ENCODE measurements around the gene POC1B.
"Not testable (repeated sequence)": the region's sequence is repeated elsewhere in the genome, so short reads cannot be mapped to it uniquely, and the experiment has no call there.

The POC1B gene

DNA sequence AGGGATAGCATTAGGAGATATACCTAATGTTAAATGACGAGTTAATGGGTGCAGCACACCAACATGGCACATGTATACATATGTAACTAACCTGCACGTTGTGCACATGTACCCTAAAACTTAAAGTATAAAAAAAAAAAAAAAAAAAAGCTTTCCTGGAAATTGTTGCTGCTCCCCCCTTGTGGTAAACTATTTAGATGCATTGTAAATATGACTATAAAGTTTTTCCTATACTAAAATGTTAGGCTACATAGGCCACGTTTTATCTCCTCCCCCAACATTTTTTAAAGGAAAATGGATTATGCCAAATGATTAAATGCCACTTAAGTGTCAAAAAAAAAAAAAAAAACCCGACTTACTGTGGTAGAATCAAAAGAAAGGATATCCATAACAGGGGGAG is 66.6 kb downstream of the POC1B start:
- DNase-seq, result not testable (repeated sequence)

DNA sequence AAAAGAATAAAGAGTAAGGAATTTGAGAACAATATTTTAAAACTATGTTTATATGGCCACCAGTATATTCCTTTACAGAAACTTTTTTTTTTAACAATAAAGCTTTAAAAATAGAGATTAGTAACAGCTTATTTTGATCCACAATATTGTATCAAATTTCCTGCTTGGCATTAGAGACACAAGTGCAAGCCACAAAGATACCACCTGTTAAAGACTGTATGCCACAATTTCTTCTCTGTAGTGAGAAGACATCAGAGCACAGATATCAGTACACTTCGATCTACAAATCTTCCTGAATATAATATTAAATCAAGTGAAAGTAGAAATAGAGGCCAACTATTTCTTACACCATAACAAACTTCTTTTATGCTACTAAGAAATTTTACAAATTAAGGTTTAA is 69.3 kb downstream of the POC1B start:
- DNase-seq, result no peak

DNA sequence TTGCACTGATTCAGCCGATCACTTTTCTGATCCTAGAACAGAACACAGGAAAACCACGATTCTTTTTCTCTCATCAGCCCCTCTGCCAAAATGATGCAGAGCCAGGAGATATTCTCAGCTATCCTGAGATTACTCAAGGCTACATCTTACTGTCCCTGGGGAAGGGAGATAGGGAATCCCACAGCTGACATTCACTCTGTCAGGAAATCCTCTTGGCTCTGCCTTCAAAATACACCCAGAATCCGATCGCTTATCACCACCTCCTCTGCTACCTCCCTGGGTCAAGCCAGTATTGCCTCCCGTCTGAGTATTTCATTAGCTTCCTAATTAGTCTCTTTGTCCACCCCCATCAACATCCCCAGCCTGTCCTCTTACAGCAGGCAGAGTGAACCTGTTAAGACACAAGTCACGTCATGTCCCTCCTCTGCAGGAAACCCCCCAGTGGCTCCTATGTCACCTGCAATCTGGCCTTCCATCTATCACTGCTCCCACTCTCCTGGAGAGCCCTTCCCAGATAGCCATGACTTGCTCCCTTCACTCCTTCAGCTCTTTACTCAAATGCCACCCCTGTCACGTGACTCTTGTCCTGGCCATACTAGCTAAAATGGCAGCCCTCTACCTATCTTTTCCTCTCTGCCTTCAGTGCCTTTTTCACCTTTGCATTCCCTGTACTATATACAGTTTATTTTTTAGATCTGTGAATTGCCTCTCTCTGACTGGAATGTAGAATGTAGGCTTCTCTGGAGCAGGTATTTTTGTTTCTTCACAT is 71.6 kb downstream of the POC1B start:
- no peak for DNase-seq

DNA sequence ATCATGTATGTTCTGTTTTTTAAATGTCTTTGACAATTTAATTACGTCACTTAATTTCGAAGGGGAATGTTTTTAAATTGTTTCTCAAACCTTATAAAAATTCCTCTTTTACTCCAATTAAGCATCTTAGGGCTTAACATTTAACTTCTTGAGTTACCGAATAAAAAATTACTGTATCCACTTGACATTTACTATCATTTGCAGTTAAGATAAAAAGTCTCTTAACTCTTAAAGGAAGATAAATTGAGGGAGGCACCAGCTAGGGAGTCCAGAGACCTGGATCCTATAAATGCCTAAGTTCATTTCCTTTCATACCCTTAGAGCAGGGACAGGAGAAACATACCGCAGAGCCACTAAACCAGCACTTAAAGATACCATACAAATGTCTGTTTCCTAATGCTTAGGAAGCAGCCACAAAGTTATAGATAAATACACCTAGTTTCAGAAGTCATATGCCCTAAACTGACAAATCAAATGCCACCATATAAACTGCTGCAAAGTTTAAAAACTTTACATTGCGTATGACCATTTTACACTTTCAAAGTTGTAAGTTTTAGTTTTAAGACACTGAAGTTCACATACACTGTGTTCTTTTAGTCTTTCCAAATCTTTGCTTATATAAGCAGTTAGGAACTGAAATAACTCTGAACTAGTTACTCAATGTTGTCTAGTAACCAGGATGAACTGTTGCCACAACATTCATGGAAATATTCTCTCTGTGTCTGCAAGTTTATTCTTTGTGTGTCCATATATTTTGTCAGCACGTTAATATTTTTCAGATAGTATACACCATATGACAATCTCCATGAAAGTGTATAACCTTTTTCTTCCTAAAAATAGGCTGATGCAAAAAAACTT is 72.5 kb downstream of the POC1B start:
- no peak for DNase-seq

DNA sequence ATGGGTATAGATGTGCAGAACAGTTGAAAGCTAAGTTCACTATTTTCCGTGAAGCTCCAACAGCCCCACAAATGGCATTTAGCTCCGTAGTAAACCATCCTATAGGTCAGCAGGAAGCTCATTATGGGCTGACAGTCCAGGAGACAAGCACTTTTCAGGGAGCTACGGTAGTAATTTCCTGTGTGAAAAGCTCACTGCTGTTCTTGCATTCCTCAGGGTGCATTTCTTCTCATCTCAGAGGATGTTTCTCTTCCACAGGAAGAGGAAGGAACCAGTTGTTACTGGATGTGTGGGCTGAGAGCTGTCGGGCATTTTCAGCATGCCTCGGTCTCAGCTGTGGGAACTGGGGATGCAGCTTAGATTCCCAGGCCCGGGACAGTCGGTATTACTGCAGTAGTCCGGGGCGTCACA is 74.0 kb downstream of the POC1B start:
- DNase-seq, result no peak

DNA sequence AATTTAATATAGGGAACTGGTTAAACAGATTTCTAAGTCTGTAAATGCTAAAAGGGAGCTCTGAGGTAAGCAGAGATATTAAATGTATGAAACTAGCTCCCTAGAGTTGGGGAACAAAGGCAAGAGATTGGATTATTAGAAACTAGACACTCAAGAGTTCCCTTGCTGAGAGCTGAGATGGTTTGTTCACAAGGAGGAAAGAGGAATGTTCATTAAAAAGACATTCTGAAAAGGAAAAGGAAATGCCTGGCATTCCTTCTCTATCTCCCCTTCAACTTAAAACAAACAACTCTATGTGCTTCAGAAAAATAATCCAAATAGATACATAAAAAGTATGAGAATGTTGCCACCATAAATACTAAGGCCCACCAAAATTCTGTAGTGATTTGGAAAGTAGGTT is 74.9 kb downstream of the POC1B start:
- no peak for DNase-seq

DNA sequence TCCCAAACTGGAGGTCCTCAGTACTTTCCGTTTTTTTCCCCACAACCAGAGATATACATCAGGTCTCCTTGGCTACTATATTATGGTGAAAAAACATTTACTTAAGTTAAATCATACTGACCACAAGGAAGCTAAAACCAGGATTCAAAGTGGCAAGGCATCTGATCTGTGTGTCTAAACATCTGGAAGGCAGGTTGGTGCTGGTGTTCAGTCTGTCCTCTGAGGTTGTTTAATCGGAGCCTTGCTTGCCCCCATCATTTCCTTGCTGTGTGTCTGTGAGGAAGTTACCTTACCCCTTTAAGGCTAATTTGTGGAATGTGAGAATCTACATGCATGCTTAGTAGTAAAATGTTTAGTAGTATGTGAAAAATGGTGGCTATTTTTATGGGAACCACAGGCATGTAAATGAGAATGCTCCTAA is 76.9 kb downstream of the POC1B start:
- no peak for DNase-seq

DNA sequence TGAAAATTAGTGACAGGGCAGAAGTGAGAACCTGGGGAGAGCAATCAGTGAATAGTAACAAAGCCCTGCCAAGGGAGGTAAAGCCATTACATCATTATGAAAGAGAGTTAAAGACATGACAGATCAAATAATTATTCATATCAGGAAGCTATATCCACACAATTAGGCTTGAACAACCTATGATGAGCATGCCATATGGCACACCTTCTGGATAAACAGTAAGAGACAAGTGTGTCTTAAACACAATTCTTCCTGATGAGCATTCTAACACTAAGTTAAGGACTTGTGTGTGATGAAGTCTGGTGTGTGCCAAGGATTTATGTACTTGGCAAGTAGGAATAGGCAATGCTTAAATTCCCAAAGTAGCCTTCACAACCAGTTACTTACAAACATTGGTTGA is 77.3 kb downstream of the POC1B start:
- DNase-seq, result no peak

DNA sequence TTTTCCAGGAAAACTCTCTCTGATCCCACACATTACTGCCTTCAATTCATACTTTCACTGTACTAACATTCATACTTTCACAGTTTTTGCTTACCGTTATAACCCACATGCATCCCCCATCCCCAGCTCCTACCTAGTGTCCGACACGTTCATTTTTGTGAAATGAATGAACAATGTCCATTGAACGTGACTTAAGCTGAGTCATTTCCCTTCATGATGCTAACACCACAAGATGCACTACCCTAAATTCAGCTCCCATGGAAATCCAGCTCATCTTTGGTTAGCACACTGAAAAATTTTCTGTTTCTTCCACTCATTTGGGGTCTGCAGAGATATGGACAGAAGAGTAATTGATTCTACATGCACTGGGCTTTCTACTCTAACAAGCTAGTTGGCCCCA is 85.9 kb downstream of the POC1B start:
- no peak for DNase-seq

DNA sequence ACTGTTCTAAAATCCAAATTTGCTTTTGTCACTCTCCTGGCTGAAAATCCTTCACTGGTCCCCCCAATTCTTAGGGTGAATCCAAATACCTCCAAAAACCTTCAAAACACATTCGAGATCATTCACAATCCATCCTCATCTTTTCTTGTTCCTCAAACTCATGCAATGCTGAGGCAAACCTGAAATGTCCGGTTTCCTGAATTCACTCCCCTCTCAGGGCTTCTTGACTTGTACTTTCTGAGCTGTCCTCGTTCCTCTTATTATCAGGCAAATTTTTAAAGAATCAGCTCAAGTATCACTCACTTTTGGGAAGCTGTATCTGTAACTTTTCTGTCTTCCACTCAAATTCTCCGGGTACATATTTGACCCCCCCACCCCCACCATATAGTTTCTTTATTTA is 88.6 kb downstream of the POC1B start:
- DNase-seq, result no peak

DNA sequence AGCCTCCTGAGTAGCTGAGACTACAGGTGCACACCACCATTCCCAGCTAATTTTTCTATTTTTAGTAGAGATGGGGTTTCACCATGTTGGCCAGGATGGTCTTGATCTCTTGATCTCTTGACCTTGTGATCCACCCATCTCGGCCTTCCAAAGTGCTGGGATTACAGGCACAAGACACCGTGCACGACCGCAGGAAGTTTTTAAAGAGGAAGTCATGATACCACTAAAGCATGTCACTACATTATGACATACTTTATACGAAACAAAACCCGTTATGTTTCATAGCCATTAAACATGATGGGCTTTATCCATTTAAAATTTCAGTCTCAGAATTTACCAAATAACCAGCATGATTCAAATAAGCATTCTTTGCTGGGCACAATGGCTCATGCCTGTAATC is 89.8 kb downstream of the POC1B start:
- DNase-seq, result no peak

DNA sequence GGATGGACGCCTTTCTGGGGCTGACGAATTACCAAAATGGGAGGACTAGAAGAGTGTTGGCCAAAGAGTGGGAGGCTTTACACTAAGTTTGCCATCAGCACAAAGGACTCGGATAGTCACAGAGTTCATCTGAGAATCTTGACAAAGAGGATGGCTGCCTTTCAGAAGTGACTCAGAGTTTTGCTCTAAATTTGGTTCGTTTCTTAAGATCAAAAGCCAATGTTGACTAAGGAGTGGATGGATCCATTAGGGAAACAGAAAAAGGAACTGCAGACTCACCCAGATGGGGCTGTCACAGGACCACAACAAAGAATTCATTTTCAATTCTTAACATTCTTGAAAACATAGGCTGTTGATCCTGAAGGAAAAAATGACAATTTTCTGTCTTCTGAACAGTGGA is 92.2 kb downstream of the POC1B start:
- DNase-seq, result no peak

DNA sequence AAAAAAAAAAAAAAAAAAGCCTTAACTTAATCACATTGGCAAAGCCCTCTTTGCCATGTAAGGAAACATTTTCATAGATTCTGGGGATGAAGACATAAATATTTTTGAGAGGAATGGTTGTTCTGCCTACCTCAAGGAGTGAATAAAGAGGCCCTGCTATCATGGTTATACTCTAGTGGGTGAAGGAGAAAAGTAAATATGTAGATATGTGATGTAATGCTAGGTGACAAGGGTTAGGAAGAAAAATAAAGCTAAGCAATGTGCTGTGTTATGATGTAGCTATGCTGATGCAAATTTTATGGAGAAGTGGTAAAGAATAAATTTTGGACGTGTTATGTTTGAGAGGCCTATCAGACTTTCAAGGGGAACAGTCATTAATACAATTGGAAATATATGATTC is 93.5 kb downstream of the POC1B start:
- DNase-seq, result no peak

DNA sequence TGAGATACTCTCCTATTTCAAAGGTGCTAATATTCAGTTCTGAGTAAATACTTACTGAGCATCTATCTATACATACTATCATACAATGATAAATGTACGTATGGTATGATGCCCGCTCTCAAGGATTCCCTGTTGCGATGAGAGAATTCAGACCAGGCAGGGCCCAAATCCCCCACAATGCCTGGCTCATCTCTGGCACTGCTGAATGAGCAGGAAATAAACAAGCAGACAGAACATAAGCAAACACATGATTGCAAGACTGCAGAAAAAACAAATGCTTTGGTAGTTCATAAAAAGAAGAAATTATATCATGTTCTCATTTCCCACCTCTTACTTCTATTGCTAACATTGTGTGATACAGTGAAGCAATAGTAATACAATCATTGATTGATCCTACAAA is 96.3 kb downstream of the POC1B start:
- DNase-seq, result no peak

DNA sequence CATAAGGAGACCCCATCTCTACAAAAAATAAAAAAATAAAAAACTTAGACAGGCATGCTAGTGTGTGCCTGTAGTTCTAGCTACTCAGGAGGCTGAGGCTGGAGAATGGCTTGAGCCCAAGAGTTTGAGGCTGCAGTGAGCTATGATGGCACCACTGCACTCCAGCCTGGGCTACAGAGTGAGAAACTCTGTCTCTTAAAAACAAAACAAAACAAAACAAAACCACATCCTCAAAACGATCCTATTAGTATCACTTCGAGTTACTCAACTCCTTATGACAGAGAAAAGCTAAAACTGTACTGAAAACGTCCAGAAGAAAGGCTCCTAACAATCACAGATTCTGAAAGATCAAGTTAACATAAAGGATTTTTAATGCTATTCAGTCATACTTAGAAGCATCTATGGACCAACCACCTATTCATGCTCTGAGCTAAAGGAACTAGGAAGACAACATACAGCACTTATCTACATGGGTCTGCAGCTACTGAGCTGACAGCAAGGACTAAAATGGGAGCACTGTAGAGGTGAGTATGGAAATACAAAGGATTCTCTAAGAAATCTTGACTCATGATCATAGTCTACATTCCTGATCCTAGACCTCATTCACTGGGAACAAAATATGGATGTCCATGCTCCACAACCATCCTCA is 98.2 kb downstream of the POC1B start:
- DNase-seq, result no peak

DNA sequence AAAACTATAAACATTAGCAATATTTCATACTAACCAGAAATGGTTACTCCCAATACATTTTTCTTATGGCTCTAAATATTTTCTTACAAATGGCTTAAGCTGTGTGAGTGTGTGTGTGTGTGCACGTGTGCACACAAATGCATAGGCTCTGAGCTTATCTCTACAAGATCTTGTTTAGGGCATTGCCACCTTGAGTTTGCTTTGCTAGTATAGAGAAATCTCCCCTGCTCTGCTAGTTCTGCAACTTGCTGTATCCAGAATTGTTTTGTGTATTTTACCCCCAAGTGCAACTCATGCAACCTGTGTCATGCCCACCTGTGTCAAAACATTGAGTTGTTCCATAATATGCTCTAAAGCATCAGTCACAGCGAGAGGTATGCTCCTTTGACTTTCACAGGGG is 101.0 kb downstream of the POC1B start:
- DNase-seq, result no peak

DNA sequence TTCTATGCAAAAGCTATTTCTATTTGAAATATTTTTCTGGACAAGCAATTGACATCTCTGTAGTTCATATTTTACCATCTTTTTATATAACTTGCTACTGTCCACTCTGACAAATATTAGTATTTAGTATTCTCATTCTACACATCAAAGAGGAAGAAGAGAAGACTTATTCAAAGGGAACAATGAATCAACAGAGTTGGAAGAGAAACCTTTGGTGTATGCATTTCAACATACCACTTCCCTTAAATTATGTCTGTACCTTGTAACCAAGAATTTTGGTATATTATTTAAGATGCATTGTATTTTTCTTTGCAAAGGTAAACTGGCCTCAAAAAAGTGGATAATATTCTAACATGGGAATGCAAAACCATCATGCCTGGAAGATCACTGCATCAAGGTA is 101.5 kb downstream of the POC1B start:
- no peak for DNase-seq

DNA sequence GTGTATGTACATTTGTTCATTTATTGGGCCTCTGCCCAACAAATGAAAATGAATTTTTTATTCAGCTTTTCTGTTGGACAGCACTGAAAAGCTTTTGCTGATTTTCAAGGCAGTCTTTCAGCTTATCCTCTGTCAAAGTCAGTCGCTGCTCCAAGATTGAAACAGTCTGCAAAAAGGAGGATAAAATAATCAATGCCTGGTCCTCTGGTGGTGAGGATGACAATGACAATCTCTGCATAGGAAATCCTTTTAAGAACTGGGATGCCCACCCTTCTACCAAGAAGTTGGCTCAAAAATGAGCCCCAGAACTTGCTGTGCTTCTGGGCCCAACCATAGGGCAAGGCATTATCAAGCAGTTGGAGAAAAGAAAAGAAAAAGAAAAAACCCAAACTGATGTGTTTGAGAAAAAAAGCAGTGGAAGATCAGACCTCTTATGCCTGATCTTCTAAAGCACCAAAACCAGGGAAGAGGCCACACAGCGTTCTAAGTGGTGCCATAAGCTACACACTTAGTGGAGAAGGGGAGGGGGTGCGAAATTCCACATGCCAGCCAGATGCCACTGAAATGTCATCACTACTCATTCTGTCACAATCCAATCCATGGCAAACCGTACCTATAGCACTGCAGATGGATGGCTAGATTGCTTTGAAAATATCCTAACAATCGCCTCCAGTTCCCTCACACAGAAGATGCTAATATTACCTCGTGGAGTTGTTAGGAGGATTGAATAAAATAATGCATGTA is 104.6 kb downstream of the POC1B start:
- no peak for DNase-seq

DNA sequence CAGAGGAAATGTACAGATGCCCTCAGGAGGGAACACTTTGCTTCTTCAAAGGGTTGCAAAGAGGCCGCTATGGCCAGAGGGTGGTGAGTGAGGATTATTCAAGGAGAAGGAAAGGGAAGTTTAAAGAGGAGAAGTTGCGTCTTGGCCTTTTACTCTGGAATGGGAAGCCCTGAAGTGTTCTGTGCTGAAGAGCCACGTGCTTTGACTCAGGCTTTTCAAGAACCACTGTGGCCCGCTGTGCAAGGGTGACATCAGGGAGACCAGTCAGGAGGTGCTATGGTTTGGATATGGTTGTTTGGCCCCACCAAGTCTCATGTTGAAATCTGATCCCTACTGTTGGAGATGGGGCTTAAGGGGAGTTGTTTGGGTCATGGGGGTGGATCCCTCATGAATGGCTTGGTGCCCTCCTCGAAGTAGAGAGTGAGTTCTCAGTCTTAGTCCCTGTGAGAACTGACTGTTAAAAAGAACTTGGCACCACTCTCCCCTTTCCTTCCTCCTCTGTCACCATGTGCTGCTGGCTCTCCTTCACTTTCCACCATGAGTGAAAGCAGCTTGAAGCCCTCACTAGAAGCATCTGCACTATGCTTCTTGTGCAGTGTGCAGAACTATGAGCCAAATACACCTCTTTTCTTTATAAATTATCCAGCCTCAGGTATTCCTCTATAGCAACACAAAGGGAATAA is 107.5 kb downstream of the POC1B start:
- DNase-seq, result no peak

DNA sequence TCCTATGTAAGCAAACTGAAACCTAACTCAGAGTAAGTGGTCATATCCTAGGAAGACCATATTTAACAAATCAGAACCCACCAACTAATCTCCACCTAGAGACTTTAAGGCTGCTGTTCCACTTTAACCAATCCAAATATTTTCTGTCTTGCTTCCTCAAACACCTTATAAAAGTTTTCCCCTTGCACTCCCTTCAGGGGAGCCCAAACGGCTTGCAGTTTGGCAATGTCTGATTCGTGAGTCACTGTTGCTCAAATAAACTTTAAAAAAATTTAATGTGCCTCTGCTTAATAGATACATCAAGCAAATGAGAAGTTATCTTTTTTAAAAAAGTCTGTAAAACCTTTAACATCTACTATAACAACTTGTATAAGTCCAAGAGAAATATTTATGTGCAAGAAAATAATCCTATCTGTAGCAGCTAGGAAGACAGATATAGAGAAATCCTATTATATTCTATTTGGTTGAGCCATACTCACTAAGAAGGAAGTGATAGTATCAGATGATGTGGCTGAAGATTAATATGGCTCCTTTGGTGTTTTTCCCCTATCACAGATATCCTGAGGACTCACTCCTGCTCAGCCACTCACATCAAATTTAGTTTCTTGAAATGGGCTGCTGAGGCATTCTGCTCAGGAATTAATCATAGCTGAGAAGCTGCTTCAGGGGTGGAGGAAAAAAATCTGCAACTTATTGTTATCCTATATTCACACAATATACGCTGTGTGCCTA is 108.4 kb downstream of the POC1B start:
- DNase-seq, result no peak

DNA sequence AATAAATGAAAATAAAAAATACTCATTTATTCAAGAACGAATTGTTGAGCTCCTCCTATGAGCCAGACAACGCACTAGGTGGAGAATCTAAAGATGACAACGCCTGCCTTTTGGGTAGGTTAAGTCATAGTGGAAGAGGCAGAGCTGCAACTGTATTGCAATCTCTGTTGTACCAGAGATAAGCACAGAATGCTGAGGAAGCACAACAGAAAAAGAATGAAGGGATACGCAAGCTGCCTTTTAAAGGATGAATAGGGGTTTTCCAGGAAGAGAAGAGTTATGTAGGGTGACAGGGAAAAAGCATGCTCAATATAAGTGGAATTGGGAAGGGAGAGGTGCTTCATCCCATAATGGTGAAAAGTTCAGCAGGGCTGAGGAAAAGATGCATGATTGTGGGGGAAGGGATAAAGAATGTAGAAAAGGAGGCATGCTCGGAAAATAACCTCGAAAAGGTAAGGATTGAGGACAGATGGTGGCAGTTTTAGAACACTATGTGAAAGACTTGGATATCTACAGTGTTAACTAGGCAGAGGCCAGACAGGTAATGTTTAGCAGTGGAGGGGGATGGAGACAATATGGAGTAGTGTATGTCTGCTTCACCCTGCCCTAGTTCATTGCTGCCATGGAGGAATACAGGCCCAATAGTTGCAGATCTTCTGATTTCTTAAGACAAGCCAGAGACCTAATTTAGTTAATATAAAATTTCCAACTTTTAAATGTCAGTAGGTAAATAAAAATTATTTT is 109.6 kb downstream of the POC1B start:
- DNase-seq, result no peak
